Measurements from ENCODE around the gene GFRA4. TPM values are rescaled to one million over a fixed set of nuclear protein-coding genes. Genes with fewer than 3 reads are reported as not detected.

Gene GFRA4
- total and polyA plus RNA-seq, 10 donors: not detected

- TF ChIP-seq POLR2A (IDR thresholded peaks at IDR 0.05) (no peak), POLR2AphosphoS5 (IDR thresholded peaks at IDR 0.05) (no peak)
- TF ChIP-seq, protein P1, sequence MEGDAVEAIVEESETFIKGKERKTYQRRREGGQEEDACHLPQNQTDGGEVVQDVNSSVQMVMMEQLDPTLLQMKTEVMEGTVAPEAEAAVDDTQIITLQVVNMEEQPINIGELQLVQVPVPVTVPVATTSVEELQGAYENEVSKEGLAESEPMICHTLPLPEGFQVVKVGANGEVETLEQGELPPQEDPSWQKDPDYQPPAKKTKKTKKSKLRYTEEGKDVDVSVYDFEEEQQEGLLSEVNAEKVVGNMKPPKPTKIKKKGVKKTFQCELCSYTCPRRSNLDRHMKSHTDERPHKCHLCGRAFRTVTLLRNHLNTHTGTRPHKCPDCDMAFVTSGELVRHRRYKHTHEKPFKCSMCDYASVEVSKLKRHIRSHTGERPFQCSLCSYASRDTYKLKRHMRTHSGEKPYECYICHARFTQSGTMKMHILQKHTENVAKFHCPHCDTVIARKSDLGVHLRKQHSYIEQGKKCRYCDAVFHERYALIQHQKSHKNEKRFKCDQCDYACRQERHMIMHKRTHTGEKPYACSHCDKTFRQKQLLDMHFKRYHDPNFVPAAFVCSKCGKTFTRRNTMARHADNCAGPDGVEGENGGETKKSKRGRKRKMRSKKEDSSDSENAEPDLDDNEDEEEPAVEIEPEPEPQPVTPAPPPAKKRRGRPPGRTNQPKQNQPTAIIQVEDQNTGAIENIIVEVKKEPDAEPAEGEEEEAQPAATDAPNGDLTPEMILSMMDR (IDR thresholded peaks at IDR 0.05 in 8 of 11, conservative IDR thresholded peaks at IDR 0.05 in 3 of 11): no peak
- Histone ChIP-seq H3K27ac (no peak overlapping the region), H3K9me3 (no peaks in the 10 kb centered on the region), H3K4me3 (no peak overlapping the region), H3K36me3 (no peaks in the 10 kb centered on the region), H3K27me3 (replicated peaks in 1 of 7) (peaks cover 0 to 90% (median 47%) of the 10 kb centered on the region in 7 donors), H3K4me1 (peaks cover 0 to 51% (median 28%) of the 10 kb centered on the region in 6 donors)
- DNase-seq: no peak
- intact Hi-C loops (cut with DNase I; ENCODE audit: low total_unique reads): no loop called here
- WGBS, 5 donors: 29 to 90% (median 74%) methylated on average over 1 to 2 of the region's 2 CpGs
Observed at GRCh38 chr20:3678198-3678597, 15.0 kb upstream of the GFRA4 start.

- Histone ChIP-seq H3K27ac (no peak overlapping the region), H3K4me3 (no peak overlapping the region), H3K4me1 (peaks cover 0 to 56% (median 32%) of the 10 kb centered on the region in 6 donors), H3K36me3 (no peaks in the 10 kb centered on the region), H3K27me3 (replicated peaks in 1 of 7) (peaks cover 0 to 90% (median 47%) of the 10 kb centered on the region in 7 donors), H3K9me3 (no peaks in the 10 kb centered on the region)
- intact Hi-C loops (cut with DNase I; ENCODE audit: low total_unique reads): no loop called here
- DNase-seq: no peak
- WGBS, 5 donors: 62 to 79% (median 66%) methylated on average over 8 of the region's 8 CpGs
- TF ChIP-seq, protein P1 (IDR thresholded peaks at IDR 0.05 in 8 of 11, conservative IDR thresholded peaks at IDR 0.05 in 3 of 11): no peak
- TF ChIP-seq POLR2AphosphoS5 (IDR thresholded peaks at IDR 0.05) (no peak), POLR2A (IDR thresholded peaks at IDR 0.05) (no peak)
Observed at GRCh38 chr20:3677733-3678132, 14.5 kb upstream of the GFRA4 start.

DNA sequence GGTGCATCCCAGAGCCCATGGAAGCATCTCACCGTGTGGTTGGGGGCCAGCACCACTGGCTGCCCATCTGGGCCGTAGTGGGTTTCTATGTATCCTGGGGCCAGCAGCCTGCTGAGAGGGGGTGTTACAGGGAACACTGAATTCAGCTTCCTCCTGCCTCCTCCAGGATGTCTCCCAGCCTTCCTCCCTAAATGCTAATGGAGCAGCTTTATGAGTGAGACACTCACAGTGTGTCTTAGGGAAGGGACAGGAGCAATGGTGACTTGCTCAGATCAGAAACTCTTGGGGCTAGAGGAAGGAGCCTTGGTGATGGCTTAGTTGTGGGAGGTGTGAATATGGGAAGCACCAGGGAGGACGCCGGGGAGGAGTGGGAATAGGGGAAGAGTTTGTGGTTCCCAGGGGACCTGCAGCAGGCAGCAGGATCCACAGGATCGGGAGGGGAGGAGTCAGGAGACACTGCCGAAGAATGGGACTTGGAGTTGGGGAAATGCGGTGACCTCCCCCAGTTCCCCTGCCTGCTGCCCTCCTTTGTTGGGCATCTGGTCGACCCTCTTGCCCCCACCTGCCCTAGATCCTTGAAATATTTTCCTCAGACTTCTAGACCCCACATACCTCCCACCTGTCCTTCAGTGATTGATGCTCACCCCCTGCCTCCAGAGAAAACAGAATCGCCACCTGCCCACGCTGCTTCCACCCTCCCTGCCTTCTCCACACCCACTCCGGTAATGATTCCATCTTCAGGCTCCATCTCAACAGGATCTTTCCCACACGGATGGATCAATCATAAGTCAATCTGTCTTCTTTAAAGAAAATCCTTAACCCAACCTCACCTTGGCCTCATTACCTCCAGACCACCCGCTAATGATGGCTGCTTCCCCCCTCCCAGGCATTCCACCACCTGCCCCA lies 12.0 kb upstream of the GFRA4 start:
- TF ChIP-seq POLR2A (IDR thresholded peaks at IDR 0.05) (no peak), POLR2AphosphoS5 (IDR thresholded peaks at IDR 0.05) (no peak)
- Histone ChIP-seq H3K9me3 (no peaks in the 10 kb centered on the region), H3K4me3 (no peak overlapping the region), H3K4me1 (peaks cover 0 to 46% (median 26%) of the 10 kb centered on the region in 6 donors), H3K36me3 (no peaks in the 10 kb centered on the region), H3K27me3 (replicated peaks in 1 of 7) (peaks cover 0 to 90% (median 53%) of the 10 kb centered on the region in 7 donors), H3K27ac (no peak overlapping the region)
- 51 to 60% (median 56%) methylated on average over 12 to 13 of the region's 13 CpGs for WGBS, 5 donors
- no peak for DNase-seq
- intact Hi-C loops (cut with DNase I; ENCODE audit: low total_unique reads): no loop called here

- intact Hi-C loops (cut with DNase I; ENCODE audit: low total_unique reads): no loop called here
- DNase-seq: no peak
Observed at GRCh38 chr20:3674447-3674846, 11.2 kb upstream of the GFRA4 start.

More at GRCh38 chr20:3674447-3674846, 11.2 kb upstream of the GFRA4 start:
- peaks cover 0 to 89% (median 53%) of the 10 kb centered on the region in 7 donors for H3K27me3 ChIP-seq (replicated peaks in 1 of 7)
- H3K9me3 ChIP-seq: no peaks in the 10 kb centered on the region
- no peaks in the 10 kb centered on the region for H3K36me3 ChIP-seq
- 70 to 87% (median 75%) methylated on average over 5 to 10 of the region's 10 CpGs for WGBS, 5 donors
- H3K4me3 ChIP-seq: no peak overlapping the region
- peaks cover 0 to 42% (median 26%) of the 10 kb centered on the region in 6 donors for H3K4me1 ChIP-seq
- TF ChIP-seq POLR2A (IDR thresholded peaks at IDR 0.05): no peak
- TF ChIP-seq, protein P1 (IDR thresholded peaks at IDR 0.05 in 8 of 11, conservative IDR thresholded peaks at IDR 0.05 in 3 of 11): no peak
- TF ChIP-seq POLR2AphosphoS5 (IDR thresholded peaks at IDR 0.05): no peak
- no peak overlapping the region for H3K27ac ChIP-seq

Measured in spleen (tissue), 11 donors.